HL-60 (cell line): ENCODE measurements around the gene MUC5AC.

ENCODE experiments used
- DNase-seq, 2 experiments: peaks; one replicate each; pipeline ENCODE4 v3.0.0-alpha.2; 2010 to 2020; ENCODE audit warnings: low read depth in 1 of 2, low spot score in 1 of 2
- H3K27ac ChIP-seq: fragments of 250-450 bp; sonication (Bioruptor Pico); replicated peaks from 2 replicates; pipeline ENCODE4 v1.5.1; 2020; ENCODE audit warnings: mild to moderate bottlenecking, moderate library complexity
- H3K27me3 ChIP-seq: fragments of 250-450 bp; sonication (Bioruptor Pico); 2 replicates; pipeline ENCODE4 v1.5.1; 2021; ENCODE audit warnings: mild to moderate bottlenecking, moderate library complexity; ENCODE audit not compliant: insufficient read depth, poor library complexity, severe bottlenecking
- H3K4me3 ChIP-seq: replicated peaks from 2 replicates; pipeline ENCODE4 v1.5.1; 2011; ENCODE audit warnings: mild to moderate bottlenecking, control low read depth, low read length; ENCODE audit not compliant: insufficient read depth
- CTCF ChIP-seq: IDR thresholded peaks from one replicate; pipeline ENCODE4 v1.5.1; 2011; ENCODE audit warnings: low read length, control low read depth, inconsistent platforms; ENCODE audit not compliant: insufficient read depth
- GABPA ChIP-seq: IDR thresholded peaks from 2 replicates; pipeline ENCODE4 v1.6.1; 2012; ENCODE audit warnings: low read depth
- POLR2AphosphoS5 ChIP-seq: IDR thresholded peaks from 2 replicates; pipeline ENCODE4 v1.6.1; 2012; ENCODE audit warnings: low read depth
- REST ChIP-seq: IDR thresholded peaks from 2 replicates; pipeline ENCODE4 v1.6.1; 2012; ENCODE audit warnings: low read depth; ENCODE audit not compliant: insufficient replicate concordance
- SPI1 ChIP-seq: IDR thresholded peaks from 2 replicates; pipeline ENCODE4 v1.6.1; 2012; ENCODE audit warnings: low read depth, mild to moderate bottlenecking, borderline replicate concordance

Gene MUC5AC

DNA sequence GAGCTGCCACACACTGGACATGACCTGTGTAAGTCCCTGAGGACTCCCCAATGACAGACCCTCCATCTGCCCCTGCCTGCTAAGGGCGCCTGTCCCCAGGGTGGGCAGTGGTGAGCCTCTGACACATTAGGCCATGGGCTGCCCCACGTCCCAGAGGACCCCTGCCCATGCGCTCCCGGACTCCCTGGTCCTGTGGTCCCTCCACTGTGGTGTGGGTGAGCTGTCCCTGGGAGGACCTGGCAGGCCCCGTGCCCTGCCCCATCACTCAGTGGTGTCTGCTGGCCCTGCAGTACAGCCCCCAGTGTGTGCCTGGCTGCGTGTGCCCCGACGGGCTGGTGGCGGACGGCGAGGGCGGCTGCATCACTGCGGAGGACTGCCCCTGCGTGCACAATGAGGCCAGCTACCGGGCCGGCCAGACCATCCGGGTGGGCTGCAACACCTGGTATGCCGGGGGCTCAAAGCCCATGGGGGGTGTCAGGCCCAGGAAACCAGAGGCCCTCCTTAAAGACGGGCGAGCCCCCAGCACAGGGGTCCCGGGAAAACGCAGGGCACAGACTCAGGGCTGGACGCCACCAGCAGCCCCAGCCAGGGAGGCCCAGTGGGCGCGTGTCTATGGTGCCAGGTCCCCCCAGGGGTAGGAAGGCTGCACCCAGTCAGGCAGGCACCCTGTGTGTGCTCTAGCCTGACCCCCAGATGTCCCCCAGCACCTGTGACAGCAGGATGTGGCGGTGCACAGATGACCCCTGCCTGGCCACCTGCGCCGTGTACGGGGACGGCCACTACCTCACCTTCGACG is 18.7 kb downstream of the MUC5AC start:
- no peak overlapping the region for H3K27ac ChIP-seq
- TF ChIP-seq SPI1 (no peak), POLR2AphosphoS5 (no peak), GABPA (no peak), REST (no peak), CTCF (no peak)
- H3K4me3 ChIP-seq, result no peak overlapping the region
- no peaks in the 10 kb centered on the region for H3K27me3 ChIP-seq
- no peak for DNase-seq

- no peak for DNase-seq
- Histone ChIP-seq H3K4me3 (no peak overlapping the region), H3K27ac (no peak overlapping the region), H3K27me3 (no peaks in the 10 kb centered on the region)
- TF ChIP-seq SPI1, result no peak
- TF ChIP-seq REST, result no peak
- TF ChIP-seq GABPA, result no peak
- no peak for TF ChIP-seq POLR2AphosphoS5
- no peak for TF ChIP-seq CTCF
Observed at GRCh38 chr11:1177020-1177770, 19.4 kb downstream of the MUC5AC start.

DNA sequence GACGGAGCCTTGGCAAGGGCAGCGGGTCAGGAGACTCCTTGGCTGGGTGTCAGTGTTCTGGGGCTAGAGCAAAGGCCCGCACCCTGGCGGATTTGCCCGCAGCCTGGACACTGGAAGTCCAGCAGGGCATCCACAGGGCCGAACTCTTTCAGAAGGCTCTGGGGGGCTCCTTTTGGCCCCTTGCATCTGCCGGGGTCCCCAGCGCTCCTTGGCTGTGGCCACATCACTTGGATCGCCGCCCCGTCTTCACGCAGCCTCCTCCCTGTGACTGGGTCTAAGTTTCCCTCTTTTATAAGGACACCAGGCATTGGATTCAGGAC is 20.0 kb downstream of the MUC5AC start:
- Histone ChIP-seq H3K27ac (no peak overlapping the region), H3K4me3 (no peak overlapping the region), H3K27me3 (no peaks in the 10 kb centered on the region)
- DNase-seq, result no peak
- TF ChIP-seq SPI1 (no peak), GABPA (no peak), REST (no peak), POLR2AphosphoS5 (no peak), CTCF (no peak)
